ENCODE data around the gene HEXD.

DNA sequence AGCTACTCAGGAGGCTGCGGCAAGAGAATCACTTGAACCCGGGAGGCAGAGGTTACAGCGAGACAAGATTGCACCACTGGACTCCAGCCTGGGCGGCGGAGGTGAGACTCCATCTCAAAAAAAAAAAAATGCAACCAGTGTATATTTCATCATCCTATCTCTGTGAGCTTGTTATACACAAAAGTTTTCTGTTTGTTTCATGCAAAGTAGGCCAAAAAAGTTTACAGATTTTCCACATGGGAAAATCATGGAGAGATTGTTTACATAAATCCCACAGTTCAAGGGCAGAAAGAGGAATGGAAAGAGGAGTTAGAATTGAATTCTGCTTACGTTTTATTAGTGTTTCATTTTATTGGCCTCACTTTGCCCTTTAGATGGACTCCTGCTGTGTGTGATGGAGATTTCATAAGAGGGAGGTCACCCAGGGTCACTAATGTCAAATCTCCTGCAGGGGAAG lies 65.1 kb downstream of the HEXD start:
- TF ChIP-seq EZH2 (IDR thresholded peaks at IDR 0.05; ENCODE audit: insufficient read depth, poor library complexity, severe bottlenecking) (no peak), EZH2phosphoT487 (IDR thresholded peaks at IDR 0.05; ENCODE audit: insufficient read depth, low read depth) (no peak)
